Activated effector memory CD4-positive, alpha-beta T cell treated with Interleukin-2 at 50 U/mL for 16 hours (primary cell): ENCODE results near the gene PNKP.
A peak's percentile ranks its signal among the peaks of the same experiment; 100 is the strongest.

Source experiments
- DNase-seq: peaks from one replicate; pipeline ENCODE4 v3.0.0-alpha.2; 2020

Gene PNKP

DNA sequence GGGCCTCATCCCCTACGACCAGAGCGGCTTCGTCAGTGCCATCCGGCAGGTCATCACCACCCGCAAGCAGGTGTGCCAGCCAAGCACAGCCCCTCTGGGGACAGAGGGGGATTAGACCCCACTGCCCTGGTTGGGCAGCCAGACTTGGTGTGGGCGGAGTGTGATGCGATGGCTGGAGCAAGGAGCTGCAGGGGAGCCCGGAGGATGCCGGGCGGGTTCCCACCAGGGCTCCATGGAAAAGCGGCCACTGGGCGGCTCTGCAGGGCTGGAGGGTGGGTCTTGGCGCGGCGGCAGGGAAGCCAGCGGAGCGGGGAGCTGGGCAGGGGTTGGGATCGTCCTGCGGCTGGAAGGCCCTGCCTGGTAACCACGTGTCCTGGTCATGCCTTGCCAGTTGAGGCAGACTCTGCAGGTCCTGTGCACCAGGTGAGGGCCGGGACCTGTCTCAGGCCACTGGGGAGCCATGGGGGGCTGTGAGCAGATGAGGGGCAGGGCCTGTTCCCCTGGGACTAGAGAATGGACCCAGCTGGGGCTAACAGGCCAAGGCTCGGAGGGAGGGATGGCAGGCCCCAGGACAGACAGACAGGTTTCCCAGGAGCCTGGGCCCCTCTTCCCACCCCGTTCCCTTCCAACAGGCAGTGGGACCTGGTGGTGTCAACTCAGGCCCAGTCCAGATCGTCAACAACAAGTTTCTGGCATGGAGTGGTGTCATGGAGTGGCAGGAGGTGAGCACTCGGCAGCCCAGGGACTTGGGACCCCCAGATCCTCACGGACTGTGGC lies 10.1 kb downstream of the PNKP start:
- DNase-seq = no peak

DNA sequence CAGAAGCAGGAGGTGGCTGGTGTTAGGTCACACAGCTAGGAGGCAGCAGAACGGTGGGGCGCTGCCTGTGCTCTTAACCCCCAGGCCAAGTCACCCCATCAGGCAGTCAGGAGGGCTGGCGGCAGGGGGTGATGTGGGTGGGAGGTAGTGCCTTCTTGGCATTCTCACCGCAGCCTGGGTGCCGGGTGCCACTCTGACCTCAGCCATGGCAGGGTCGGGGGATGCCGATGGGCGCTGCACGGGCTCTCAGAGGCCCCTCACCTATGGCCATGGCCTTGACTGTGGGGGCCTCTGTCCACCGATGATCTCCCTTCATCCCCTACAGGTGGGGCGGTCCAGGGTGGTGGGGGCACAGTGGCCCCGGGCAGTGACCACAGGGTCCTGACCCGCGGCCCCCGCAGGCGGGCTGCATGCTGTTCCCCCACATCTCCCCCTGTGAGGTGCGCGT lies 10.8 kb downstream of the PNKP start:
- DNase-seq = no peak

DNA sequence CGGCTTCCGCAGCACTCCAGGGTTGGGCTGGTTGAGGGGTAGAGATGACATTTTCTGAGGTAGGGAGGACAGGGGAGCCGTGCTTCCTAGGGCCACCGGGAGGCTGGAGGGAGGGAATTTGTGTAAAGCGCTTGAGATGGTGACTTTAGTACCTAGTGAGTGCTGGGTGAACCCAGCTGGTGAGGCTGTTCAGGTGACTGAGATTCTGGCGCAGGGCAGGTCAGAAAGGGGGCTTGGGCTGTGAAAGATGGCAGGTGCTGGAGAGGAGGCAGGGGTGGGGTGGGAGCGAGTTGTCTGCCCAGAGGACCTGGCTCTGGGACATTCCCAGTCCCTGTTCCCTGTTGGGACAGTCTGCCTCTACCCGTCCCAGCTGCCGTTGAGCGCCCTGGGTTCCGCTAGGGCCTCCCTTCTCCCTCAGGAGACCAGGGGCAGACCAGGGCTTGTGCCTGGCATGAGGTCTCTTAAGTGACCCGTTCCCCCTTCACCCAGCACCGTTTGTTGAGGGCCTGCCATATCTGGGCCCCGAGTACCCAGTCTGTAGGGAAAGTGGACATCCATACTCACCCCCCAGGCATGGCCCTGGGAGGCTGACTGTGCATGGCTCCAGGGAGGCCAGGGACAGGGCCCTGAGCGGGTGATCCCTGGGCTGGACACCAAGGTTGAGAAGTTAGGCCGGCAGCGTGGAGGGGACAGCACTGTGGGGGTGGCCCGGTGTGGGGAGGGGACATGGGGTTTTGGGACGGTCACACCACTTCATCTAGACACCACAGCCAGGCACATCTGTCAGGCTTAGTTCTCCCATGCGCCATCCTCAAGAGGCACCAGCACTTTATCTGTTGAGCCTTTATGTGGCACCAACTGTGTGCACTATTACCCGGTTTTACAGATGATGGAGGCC lies 11.5 kb downstream of the PNKP start:
- DNase-seq = no peak

DNA sequence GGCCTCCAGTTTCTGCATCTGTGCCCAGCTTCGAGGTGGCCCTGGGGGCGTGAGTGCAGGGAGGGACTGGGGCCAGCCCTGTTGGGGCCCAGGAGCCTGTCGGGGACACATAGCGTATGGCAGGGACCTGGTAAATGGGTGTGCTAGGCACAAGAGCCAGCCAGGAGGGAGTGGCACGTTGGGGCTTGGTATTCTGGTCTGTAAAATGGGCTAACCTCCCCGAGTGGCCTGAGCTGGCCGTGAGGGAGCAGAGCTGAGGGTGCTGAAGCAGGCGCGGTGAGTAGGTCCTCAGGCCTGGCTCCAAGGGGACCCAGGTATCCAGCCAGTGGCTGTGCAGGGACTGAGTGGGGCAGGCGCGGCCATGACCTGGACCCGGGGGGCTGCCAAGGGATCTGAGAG lies 12.1 kb downstream of the PNKP start:
- no peak for DNase-seq

DNA sequence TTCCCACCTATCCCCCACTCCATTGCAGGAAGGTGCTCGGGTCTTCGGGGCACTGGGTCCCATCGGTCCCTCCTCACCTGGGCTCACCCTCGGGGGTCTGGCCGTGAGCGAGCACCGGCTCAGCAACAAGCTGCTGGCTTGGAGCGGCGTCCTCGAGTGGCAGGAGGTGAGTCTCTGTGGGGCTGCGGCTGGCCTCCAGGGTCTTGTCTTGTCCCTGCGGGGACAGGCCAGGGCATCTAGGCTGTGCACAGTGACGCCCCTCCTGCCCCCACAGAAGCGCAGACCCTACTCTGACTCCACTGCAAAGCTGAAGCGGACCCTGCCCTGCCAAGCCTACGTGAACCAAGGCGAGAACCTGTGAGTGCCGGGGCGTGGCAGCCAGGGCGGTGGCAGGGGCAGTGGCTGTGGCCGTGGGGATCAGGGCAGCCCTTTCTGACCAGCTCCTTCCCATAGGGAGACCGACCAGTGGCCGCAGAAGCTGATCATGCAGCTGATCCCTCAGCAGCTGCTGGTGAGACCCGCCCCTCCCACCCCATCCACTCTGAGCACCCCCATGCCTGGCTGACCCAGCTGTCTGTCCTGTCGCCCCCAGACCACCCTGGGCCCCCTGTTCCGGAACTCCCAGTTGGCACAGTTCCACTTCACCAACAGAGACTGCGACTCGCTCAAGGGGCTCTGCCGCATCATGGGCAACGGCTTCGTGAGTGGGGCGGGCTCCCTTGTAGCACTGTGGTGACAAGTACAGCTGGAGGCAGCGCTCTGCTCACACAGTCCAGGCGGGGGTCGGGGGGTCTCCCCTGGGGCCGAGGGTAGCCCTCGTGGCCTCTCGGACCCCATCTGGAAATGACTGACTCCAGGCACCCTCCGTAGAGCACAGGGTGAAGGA lies 12.8 kb downstream of the PNKP start:
- no peak for DNase-seq

DNA sequence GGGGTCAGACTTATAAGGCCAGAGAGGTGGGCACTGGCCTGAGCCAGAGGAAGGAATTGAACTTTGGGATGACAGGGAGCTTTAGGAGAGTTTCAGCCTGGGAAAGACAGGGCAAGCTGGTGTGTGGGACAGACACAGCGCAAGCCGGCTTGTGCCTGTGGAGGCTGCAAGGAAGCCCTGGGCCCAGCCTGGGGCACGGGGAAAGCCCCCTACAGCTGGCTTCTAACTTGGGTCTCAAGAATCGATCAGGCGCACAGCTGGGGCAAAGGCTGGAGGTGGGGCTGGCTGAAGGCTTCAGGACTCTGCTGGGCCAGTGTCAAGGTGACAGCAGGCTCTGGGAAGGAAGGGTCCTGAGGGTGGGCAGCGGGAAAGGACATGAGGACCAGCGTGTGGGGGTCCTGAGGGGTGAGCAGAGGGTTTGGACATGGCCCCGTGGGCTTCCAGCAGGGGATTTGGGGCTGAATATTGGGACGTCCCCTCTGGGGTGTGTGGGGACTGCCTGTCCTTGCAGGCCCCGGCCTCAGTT lies 13.5 kb downstream of the PNKP start:
- no peak for DNase-seq

DNA sequence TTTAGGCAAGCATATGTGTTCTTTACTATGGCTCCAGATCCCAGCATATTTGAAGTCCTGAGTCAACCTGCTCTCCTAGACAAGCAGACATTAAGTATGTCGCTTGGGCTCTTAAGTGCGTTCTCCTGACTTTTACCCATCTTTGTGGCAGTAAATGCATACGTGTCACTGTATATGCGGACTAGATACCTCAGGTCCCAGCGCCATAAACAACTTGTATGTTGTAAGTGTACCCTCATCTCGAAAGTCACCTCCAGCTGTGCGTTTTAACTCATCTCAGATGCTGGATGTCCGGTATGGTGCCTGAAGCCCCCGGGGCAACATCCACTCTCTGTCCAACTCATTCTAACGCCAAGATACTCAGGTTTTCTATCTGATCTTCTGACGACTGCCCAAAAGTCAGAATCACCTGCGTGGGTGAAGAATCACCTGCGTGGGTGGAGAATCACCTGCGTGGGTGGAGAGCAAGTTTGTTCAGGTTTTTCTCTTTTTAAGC lies 14.7 kb downstream of the PNKP start:
- no peak for DNase-seq

DNA sequence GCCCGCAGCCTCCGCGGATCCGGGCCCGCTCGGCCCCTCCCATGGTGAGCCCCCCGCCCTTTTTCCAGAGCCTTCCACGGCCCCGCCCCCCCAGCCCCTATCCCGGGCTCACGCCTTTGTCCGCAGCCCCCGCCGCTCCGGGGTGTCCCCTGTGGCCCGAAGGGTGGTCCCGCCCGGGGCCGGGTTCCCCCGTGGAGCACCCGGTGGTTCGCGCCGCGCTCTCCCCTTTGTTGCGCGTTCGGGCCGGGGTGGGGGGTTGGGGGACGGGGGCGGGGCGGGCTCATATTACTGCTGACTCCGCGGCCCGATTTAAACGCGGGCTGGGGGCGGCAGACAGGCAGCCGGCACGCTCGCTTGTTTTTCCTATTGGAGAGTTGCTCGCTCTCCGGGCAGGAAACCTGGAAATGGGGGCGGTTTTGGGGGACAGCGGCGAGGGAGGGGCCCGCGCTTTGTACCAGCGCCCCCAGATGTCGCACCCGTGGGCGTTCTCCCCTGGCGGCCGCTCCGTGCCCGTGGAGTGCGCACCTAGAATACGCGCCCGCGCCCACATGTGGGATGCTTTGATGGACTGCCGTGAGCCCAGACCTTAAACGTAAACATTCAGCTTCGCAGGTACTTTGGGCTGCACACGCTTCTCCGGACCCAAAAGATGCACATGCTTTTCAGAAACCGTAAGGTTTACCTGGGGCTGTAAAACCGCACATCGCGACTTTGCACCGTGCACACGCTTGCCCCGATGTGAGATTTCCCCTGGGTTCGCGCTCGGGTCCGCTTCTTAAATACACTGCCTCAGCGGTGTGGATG lies 15.7 kb downstream of the PNKP start:
- DNase-seq = no peak

DNA sequence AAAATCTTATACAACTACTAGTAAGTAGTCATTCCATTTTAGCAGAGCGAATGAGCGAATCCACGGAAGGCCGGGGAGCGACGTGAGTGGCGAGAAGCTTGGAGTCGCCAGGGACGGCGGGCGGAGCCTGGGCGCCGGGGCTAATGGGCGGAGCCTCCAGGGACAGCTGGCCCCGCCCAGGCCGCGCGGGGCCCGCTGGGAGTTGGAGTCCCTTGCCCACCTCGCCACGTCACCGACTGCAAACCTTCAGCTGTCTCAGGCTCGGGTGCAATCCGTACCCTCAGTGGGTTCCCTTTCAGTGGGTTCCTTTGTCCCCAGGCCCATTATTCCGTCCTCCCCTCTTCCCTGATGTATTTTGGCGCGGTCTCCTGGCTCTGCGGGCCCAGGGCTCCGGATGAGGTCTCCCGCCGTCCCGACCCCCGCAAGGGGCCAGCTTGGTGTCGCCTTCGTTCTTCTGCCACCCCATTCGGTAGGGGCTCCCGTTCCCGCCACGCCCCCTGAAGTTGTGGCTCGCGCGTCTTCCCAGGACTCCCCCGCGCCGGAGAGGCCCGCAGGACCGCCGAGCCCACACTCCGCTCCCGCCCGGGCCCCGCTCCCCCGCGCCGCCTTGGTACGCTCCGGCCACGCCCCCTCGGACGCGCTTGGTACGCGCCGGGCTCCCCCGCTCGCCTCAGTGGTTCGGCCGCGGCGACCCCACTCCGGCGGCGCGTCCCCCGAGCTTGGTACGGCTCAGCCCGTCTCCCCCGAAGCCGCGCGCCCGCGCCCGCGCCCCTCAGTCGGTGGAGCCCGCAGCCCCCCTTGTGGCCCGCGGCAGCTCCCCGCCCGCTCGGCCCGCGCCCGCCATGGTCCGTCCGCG lies 16.7 kb downstream of the PNKP start, which contains the start of gene PTOV1:
Gene PTOV1, plus strand, starts transcription at position 673 of the 856 bp plus-strand sequence.
- DNase-seq = peak; percentile 80

DNA sequence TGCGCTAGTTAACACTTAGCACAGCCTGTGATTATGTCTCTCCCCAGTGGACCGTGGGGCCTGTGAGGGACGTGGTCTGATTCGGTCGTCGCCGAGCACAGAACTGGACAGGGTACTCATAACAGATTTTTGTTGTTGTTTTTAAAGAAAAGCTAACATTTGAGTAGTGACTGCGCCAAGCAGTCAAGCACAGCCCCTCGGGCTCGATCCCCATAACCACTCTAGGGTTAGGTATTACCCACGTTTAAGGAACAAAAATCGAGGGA lies 17.2 kb downstream of the PNKP start:
- no peak for DNase-seq

DNA sequence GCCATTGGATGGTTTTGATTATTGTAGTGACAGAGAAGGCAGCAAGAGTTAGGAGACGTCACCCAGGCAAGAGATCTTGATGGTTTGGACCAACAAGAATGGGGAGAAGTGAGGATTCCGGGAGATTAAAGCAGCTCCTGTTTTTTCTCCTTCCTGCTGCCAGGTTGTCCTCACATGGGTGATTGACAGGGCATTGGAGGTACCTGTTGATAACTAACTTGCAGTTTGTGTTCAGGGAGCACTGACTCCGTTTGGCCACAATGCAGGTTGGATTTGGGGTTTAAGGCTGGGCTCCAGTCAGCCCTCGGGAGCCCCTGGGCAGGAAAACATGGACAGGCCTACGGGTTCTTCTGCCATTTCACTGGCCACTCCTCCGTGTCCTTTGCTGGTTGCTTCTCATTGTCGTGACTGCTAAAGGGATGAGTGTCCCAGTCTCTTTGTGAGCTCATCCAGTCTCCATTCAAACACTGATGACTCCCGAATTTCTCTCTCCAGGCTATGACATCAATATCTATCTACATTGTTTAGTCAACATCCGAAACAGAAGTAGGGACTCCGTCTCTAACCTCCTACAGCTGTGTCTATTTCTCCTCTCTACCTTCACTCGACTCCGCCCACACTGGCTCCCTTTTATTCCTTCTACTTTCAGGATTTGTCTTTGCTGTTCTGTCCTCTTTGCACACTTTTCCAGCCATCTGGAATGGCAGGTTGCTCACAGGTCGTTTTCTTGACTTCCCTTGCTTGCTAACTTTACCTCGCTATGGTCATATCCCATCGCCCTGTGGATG lies 17.7 kb downstream of the PNKP start:
- no peak for DNase-seq

DNA sequence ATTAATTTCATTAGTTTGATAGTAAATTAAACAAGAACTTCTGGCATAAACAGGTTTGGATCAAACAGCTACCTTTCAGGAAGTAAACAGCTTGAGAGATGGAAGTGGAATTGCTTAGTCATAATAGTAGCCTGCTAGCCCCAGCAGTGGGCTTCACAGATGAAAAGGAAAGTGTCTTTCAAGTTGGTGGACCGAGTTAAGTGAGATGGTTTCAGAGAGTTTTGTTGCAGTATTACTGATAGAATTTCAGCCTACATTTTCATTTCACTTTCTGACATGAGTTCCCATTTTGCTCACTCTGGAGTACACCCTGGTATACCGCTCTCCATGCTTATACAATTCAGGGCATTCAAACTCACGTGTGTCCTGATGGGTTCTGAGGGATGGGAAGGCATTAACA lies 18.4 kb downstream of the PNKP start:
- DNase-seq = no peak

DNA sequence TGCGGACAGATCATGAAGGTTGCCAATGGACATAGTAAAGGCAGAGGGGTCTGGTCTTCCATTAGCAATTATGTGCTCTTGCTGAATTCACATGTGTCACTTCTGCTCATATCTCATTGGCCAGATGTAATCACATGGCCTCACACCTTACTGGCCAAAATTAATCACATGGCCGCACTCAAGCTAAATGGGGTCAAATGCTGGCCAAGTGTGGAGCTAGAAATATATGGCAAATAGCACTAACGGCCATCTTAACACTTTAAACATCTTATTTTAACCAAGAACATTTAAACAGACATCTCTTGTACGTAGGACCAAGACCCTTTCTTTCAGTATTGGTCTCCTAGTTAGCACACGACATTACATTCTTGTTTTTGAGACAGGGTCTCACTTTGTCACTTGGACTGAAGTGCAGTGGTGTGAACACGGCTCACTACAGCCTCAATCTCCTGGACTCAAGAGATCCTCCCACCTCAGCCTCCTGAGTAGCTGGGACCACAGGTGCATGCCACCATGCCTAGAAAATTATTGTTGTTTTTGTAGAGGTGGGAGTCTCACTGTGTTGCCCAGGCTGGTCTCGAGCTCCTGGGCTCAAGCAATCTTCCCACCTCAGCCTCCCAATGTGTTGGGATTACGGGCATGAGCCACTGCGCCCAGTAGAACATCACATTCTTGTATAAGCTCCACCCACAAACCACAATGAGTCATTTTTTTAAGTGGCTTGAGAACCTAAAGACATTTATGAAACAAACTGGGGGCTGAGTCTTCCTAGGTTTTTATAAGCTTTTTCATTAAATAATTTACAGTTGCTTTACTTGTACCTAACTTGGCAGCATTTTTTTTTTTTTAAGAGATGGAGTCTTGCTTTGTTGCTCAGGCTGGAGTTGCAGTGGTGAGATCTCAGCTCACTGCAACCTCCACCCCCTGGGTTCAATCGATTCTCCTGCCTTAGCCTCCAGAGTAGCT lies 19.4 kb downstream of the PNKP start:
- no peak for DNase-seq

DNA sequence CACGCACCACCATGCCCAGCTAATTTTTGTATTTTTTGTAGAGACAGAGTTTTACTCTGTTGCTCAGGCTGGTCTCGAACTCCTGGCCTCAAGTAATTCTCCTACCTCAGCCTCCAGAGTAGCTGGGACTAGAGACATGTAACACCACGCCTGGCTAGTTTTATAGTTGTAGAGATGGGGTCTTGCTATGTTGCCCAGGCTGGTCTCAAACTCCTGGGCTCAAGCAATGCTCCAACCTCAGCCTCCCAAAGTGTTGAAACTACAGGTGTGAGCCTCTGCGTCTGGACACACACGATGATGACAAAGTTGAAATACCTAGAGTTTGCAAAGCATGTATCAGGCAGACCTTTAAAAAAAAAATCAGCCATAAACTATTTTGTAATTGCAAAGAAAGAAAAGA lies 21.0 kb downstream of the PNKP start:
- DNase-seq = no peak

DNA sequence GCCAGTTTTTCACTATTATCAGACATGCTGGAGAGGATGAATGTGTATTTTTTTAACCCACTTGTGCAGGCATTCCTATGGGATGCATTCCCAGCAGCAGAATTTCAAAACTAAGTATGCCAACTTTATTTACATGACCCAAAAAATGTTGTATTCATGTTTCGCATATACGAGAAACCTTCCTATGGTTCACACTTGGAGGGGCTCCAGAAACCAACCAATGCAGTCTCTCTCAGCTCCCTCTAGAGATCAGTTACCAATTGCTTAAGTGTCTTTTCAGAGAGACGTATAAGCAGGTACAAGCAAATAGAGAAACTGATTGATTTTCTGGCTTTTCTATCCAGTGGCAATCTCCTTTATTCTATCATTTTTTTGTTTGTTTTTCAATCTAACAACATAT lies 22.0 kb downstream of the PNKP start:
- no peak for DNase-seq

DNA sequence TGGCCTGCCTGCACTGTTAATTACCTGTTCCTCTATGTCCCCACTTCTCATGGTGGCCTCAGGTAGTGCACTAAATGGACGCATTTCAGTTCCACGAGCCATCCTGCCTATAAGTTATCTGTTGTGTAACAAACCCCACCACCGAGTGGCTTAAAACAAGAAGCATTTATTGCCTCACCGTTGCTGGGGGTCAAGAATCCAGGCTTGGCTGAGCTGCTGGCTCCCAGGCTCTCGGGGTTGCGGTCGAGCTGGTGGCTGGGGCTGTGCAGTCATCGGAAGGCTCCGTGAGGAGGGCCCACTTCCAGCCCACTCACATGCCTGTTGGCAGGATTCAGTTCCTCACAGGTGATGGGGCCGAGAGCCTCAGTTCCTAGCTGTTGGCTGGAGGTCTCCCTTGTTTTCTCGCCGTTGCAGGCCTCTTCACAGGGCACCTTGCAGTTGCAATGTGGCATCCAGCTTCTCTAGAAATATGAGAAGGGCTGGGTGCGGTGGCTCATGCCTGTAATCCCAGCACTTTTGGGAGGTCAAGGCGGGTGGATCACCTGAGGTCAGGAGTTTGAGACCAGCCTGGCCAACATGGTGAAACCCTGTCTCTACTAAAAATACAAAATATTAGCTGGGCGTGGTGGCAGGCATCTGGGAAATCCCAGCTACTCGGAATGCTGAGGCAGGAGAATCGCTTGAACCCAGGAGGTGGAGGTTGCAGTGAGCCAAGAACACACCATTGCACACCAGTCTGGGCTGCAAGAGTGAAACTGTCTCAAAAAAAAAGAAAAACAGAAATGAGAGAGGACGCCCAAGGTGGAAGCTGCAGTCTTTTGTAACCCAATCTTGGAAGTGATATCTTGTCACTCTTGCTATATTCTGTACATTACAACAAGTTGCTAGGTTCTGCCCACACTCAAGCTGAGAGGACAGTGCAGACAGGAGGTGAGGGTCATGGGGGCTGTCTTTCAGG lies 23.0 kb downstream of the PNKP start:
- DNase-seq = no peak

DNA sequence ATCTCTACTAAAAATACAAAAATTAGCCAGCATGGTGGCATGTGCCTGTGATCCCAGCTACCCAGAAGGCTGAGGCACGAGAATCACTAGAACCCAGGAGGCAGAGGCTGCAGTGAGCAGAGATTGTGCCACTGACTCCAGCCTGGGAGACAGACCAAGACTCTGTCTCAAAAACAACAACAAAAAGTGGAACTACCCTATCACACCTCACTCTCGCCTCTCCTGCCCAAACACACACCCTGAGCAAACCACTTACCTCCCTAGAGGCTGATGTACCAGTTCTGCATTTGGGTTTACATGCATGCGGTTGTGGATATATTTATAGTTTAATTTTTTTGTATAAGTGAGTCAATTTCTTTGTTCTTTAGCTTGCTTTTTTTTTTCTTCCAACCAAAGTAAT lies 24.1 kb downstream of the PNKP start:
- DNase-seq = no peak
